Measurements from ENCODE around the gene NEURL4. TPM values are rescaled to one million over a fixed set of nuclear protein-coding genes. Genes with fewer than 3 reads are reported as not detected.
"Not testable (repeated sequence)": the region's sequence is repeated elsewhere in the genome, so short reads cannot be mapped to it uniquely, and the experiment has no call there.

The NEURL4 gene
- total RNA-seq, 1 donor from 2014 or later = 22.6 TPM

GRCh38 chr17:7367918-7368598, 38.9 kb upstream of the NEURL4 start:
- DNase-seq (ENCODE audit: extremely low spot score in 2 of 2) = no peak
- H3K36me3 ChIP-seq = no peaks in the 10 kb centered on the region
- intact Hi-C loops (cut with DNase I) = no loop called here
- no peaks in the 10 kb centered on the region for H3K4me1 ChIP-seq
- no peak overlapping the region for H3K27ac ChIP-seq
- no peak overlapping the region for H3K4me3 ChIP-seq
- no peaks in the 10 kb centered on the region for H3K27me3 ChIP-seq
- no peak for TF ChIP-seq POLR2A (IDR thresholded peaks at IDR 0.05)
- no peaks in the 10 kb centered on the region for H3K9me3 ChIP-seq

- H3K27ac ChIP-seq = no peak overlapping the region
- no peaks in the 10 kb centered on the region for H3K4me1 ChIP-seq
- no peak overlapping the region for H3K4me3 ChIP-seq
- H3K27me3 ChIP-seq = no peaks in the 10 kb centered on the region
- TF ChIP-seq POLR2AphosphoS5 (IDR thresholded peaks at IDR 0.05; ENCODE audit: insufficient read depth in 1 of 2, low read depth in 1 of 2) (no peak), POLR2A (IDR thresholded peaks at IDR 0.05) (no peak), CTCF (IDR thresholded peaks at IDR 0.05) (no peak)
- no peaks in the 10 kb centered on the region for H3K9me3 ChIP-seq
- intact Hi-C loops (cut with DNase I) = no loop called here
- H3K36me3 ChIP-seq = no peaks in the 10 kb centered on the region
- no peak for DNase-seq (ENCODE audit: extremely low spot score in 2 of 2)
These were observed 37.9 kb upstream of the NEURL4 start for GRCh38 chr17:7367083-7367482.

GRCh38 chr17:7365963-7366362, 36.8 kb upstream of the NEURL4 start:
- H3K4me1 ChIP-seq; H3K4me3 ChIP-seq; H3K9me3 ChIP-seq; H3K27ac ChIP-seq; DNase-seq (ENCODE audit: extremely low spot score in 2 of 2); intact Hi-C loops (cut with DNase I); H3K36me3 ChIP-seq; H3K27me3 ChIP-seq: not testable (repeated sequence)

GRCh38 chr17:7363311-7363710, 34.2 kb upstream of the NEURL4 start:
- no peak for TF ChIP-seq POLR2A (IDR thresholded peaks at IDR 0.05)
- no peak for TF ChIP-seq POLR2AphosphoS5 (IDR thresholded peaks at IDR 0.05; ENCODE audit: insufficient read depth in 1 of 2, low read depth in 1 of 2)
- no peak for TF ChIP-seq CTCF (IDR thresholded peaks at IDR 0.05)
- Histone ChIP-seq H3K36me3 (no peaks in the 10 kb centered on the region), H3K27ac (no peak overlapping the region), H3K9me3 (no peaks in the 10 kb centered on the region), H3K4me1 (no peaks in the 10 kb centered on the region), H3K4me3 (no peak overlapping the region), H3K27me3 (no peaks in the 10 kb centered on the region)
- DNase-seq (ENCODE audit: extremely low spot score in 2 of 2) = no peak
- intact Hi-C loops (cut with DNase I) = no loop called here

GRCh38 chr17:7361906-7362305, 32.8 kb upstream of the NEURL4 start:
- H3K4me3 ChIP-seq = no peak overlapping the region
- H3K27ac ChIP-seq = no peak overlapping the region
- H3K9me3 ChIP-seq = no peaks in the 10 kb centered on the region
- DNase-seq (ENCODE audit: extremely low spot score in 2 of 2) = no peak
- H3K36me3 ChIP-seq = no peaks in the 10 kb centered on the region
- TF ChIP-seq CTCF (IDR thresholded peaks at IDR 0.05) = no peak
- TF ChIP-seq POLR2A (IDR thresholded peaks at IDR 0.05) = no peak
- TF ChIP-seq POLR2AphosphoS5 (IDR thresholded peaks at IDR 0.05; ENCODE audit: insufficient read depth in 1 of 2, low read depth in 1 of 2) = no peak
- no peaks in the 10 kb centered on the region for H3K27me3 ChIP-seq
- no peaks in the 10 kb centered on the region for H3K4me1 ChIP-seq
- intact Hi-C loops (cut with DNase I) = no loop called here

- no peak overlapping the region for H3K4me3 ChIP-seq
- no peak for DNase-seq (ENCODE audit: extremely low spot score in 2 of 2)
- H3K9me3 ChIP-seq = no peaks in the 10 kb centered on the region
- H3K36me3 ChIP-seq = no peaks in the 10 kb centered on the region
- peaks cover 37% of the 10 kb centered on the region for H3K4me1 ChIP-seq
- no peak for TF ChIP-seq POLR2AphosphoS5 (IDR thresholded peaks at IDR 0.05; ENCODE audit: insufficient read depth in 1 of 2, low read depth in 1 of 2)
- no peak for TF ChIP-seq CTCF (IDR thresholded peaks at IDR 0.05)
- TF ChIP-seq POLR2A (IDR thresholded peaks at IDR 0.05) = no peak
- intact Hi-C loops (cut with DNase I) = loop anchor here (10.0 kb wide), 1 partner anchor 207 kb away; the partner anchor contains the start of gene SENP3
- H3K27me3 ChIP-seq = no peaks in the 10 kb centered on the region
- H3K27ac ChIP-seq = peak overlapping the region; percentile 96
These were observed 28.2 kb upstream of the NEURL4 start for GRCh38 chr17:7357381-7357780.
